ENCODE data around the gene PPFIA1.
A peak's percentile ranks its signal among the peaks of the same experiment; 100 is the strongest.

Gene PPFIA1

GRCh38 chr11:70270104-70270876, at the start of gene PPFIA1:
Gene PPFIA1 (plus strand): TSS chr11:70270690. CDS start chr11:70272173, 1,483 bp downstream.
- Mint-ChIP-seq H3K9me3 (no peaks in the 10 kb centered on the region), H3K27me3 (peaks cover 18% of the 10 kb centered on the region), H3K4me1 (peaks cover 42% of the 10 kb centered on the region), H3K27ac (peak within 1 kb of the TSS; percentile 90 to 93), H3K4me3 (peak within 1 kb of the TSS; percentile 94 to 97)
- peak; percentile 97 for ATAC-seq
- DNase-seq, result peak; percentile 95

- no peak for ATAC-seq
- no peaks in the 10 kb centered on the region for H3K9me3 Mint-ChIP-seq
- no peak for DNase-seq
- H3K4me1 Mint-ChIP-seq, result no peaks in the 10 kb centered on the region
- no peak overlapping the region for H3K27ac Mint-ChIP-seq
- H3K27me3 Mint-ChIP-seq, result peaks cover 32% of the 10 kb centered on the region
- no peak overlapping the region for H3K4me3 Mint-ChIP-seq
Observed at GRCh38 chr11:70220920-70221319, 49.6 kb upstream of the PPFIA1 start.

- no peak for ATAC-seq
- Mint-ChIP-seq H3K4me3 (no peak overlapping the region), H3K4me1 (no peaks in the 10 kb centered on the region), H3K27me3 (peaks cover 7% of the 10 kb centered on the region), H3K9me3 (no peaks in the 10 kb centered on the region), H3K27ac (no peak overlapping the region)
- no peak for DNase-seq
Observed at GRCh38 chr11:70225681-70226177, 44.8 kb upstream of the PPFIA1 start.

GRCh38 chr11:70226183-70226582, 44.3 kb upstream of the PPFIA1 start:
- Mint-ChIP-seq H3K27me3 (peaks cover 7% of the 10 kb centered on the region), H3K9me3 (no peaks in the 10 kb centered on the region), H3K4me1 (no peaks in the 10 kb centered on the region), H3K4me3 (no peak overlapping the region), H3K27ac (no peak overlapping the region)
- ATAC-seq (no peak), DNase-seq (no peak)

GRCh38 chr11:70226967-70227366, 43.5 kb upstream of the PPFIA1 start:
- Mint-ChIP-seq H3K4me1 (no peaks in the 10 kb centered on the region), H3K27me3 (peaks cover 7% of the 10 kb centered on the region), H3K4me3 (no peak overlapping the region), H3K9me3 (no peaks in the 10 kb centered on the region), H3K27ac (peak overlapping the region in 1 of 2 donors; percentile 61)
- DNase-seq (no peak), ATAC-seq (no peak)

- Mint-ChIP-seq H3K9me3 (no peaks in the 10 kb centered on the region), H3K4me1 (no peaks in the 10 kb centered on the region), H3K27ac (no peak overlapping the region), H3K27me3 (no peaks in the 10 kb centered on the region), H3K4me3 (no peak overlapping the region)
- DNase-seq (no peak), ATAC-seq (no peak)
Observed at GRCh38 chr11:70229737-70230136, 40.8 kb upstream of the PPFIA1 start.

GRCh38 chr11:70230151-70230839, 40.2 kb upstream of the PPFIA1 start:
- H3K9me3 Mint-ChIP-seq, result no peaks in the 10 kb centered on the region

GRCh38 chr11:70230840-70231710, 39.4 kb upstream of the PPFIA1 start:
- ATAC-seq (no peak), DNase-seq (no peak)
- no peaks in the 10 kb centered on the region for H3K27me3 Mint-ChIP-seq
- H3K27ac Mint-ChIP-seq, result no peak overlapping the region
- H3K9me3 Mint-ChIP-seq, result no peaks in the 10 kb centered on the region
- H3K4me1 Mint-ChIP-seq, result no peaks in the 10 kb centered on the region
- H3K4me3 Mint-ChIP-seq, result no peak overlapping the region

More at GRCh38 chr11:70230151-70230839, 40.2 kb upstream of the PPFIA1 start:
- ATAC-seq, result no peak
- no peaks in the 10 kb centered on the region for H3K27me3 Mint-ChIP-seq
- no peak overlapping the region for H3K4me3 Mint-ChIP-seq
- H3K27ac Mint-ChIP-seq, result no peak overlapping the region
- H3K4me1 Mint-ChIP-seq, result no peaks in the 10 kb centered on the region
- DNase-seq, result no peak

- Mint-ChIP-seq H3K27ac (no peak overlapping the region), H3K27me3 (no peaks in the 10 kb centered on the region), H3K9me3 (no peaks in the 10 kb centered on the region), H3K4me3 (no peak overlapping the region), H3K4me1 (no peaks in the 10 kb centered on the region)
- ATAC-seq (no peak), DNase-seq (no peak)
Observed at GRCh38 chr11:70233034-70233433, 37.5 kb upstream of the PPFIA1 start.

GRCh38 chr11:70233511-70233934, 37.0 kb upstream of the PPFIA1 start:
- ATAC-seq, result no peak
- Mint-ChIP-seq H3K27ac (no peak overlapping the region), H3K9me3 (no peaks in the 10 kb centered on the region), H3K4me1 (no peaks in the 10 kb centered on the region), H3K27me3 (no peaks in the 10 kb centered on the region), H3K4me3 (no peak overlapping the region)
- DNase-seq, result no peak

- no peak for DNase-seq
- no peak for ATAC-seq
- Mint-ChIP-seq H3K27ac (no peak overlapping the region), H3K9me3 (no peaks in the 10 kb centered on the region), H3K4me3 (no peak overlapping the region), H3K27me3 (peaks cover 2% of the 10 kb centered on the region), H3K4me1 (no peaks in the 10 kb centered on the region)
Observed at GRCh38 chr11:70233962-70234361, 36.5 kb upstream of the PPFIA1 start.

- H3K27ac Mint-ChIP-seq, result no peak overlapping the region
- ATAC-seq, result no peak
- H3K9me3 Mint-ChIP-seq, result no peaks in the 10 kb centered on the region
- no peak overlapping the region for H3K4me3 Mint-ChIP-seq
- peaks cover 40% of the 10 kb centered on the region for H3K27me3 Mint-ChIP-seq
- H3K4me1 Mint-ChIP-seq, result no peaks in the 10 kb centered on the region
- no peak for DNase-seq
Observed at GRCh38 chr11:70240337-70240736, 30.2 kb upstream of the PPFIA1 start.

GRCh38 chr11:70241709-70242108, 28.8 kb upstream of the PPFIA1 start:
- Mint-ChIP-seq H3K4me1 (peaks cover under 1% of the 10 kb centered on the region), H3K27ac (no peak overlapping the region), H3K27me3 (peaks cover 40% of the 10 kb centered on the region), H3K9me3 (peaks cover under 1% of the 10 kb centered on the region in 2 donors), H3K4me3 (no peak overlapping the region)
- DNase-seq (no peak), ATAC-seq (no peak)

- peaks cover 6 to 10% of the 10 kb centered on the region in 2 donors for H3K9me3 Mint-ChIP-seq
- H3K27me3 Mint-ChIP-seq, result peaks cover 40% of the 10 kb centered on the region
- no peak for DNase-seq
- H3K4me1 Mint-ChIP-seq, result peaks cover 11% of the 10 kb centered on the region
- peak overlapping the region in 1 of 2 donors; percentile 3 for H3K27ac Mint-ChIP-seq
- H3K4me3 Mint-ChIP-seq, result no peak overlapping the region
- no peak for ATAC-seq
Observed at GRCh38 chr11:70242885-70243284, 27.6 kb upstream of the PPFIA1 start.

GRCh38 chr11:70243912-70244652, 26.4 kb upstream of the PPFIA1 start:
- Mint-ChIP-seq H3K27me3 (peaks cover 36% of the 10 kb centered on the region), H3K4me3 (no peak overlapping the region), H3K27ac (no peak overlapping the region), H3K4me1 (peaks cover 11% of the 10 kb centered on the region), H3K9me3 (peaks cover 6 to 10% of the 10 kb centered on the region in 2 donors)
- DNase-seq, result no peak
- ATAC-seq, result no peak

Measured in stimulated activated naive CD8-positive, alpha-beta T cell treated with anti-CD3 and anti-CD28 coated beads, Interleukin-15, amount 100 ng/mL, for 72 hours (primary cell).